Stimulated activated CD4-positive, alpha-beta T cell treated with anti-CD3 and anti-CD28 coated beads, Interleukin-12 subunit alpha, Interleukin-12 subunit beta, amount 100 ng/mL, for 4 hours (primary cell): ENCODE data around the gene ERC2.

Experiments
- DNase-seq: peaks from one replicate; pipeline ENCODE4 v3.0.0-alpha.2; 2020

ERC2 gene

DNA sequence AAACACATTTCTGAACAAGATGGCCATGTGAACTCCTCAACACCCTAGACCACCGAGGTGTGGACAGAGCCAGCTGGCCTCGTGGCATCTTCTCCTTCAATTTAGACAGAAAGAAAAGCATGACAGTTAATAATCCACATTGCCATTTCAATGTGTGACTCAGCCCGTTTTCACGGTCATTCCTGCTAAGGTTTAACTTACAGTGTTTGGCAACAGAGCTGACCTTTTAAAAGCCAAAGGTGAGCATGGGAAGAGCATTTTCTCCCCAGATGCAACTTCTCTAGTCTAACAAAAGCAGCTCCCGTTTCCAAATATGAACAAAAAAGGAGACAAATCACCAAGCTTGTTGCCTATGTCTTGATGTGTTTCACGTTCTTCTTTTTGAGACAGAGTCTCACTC lies 563.6 kb downstream of the ERC2 start:
- DNase-seq, result no peak

DNA sequence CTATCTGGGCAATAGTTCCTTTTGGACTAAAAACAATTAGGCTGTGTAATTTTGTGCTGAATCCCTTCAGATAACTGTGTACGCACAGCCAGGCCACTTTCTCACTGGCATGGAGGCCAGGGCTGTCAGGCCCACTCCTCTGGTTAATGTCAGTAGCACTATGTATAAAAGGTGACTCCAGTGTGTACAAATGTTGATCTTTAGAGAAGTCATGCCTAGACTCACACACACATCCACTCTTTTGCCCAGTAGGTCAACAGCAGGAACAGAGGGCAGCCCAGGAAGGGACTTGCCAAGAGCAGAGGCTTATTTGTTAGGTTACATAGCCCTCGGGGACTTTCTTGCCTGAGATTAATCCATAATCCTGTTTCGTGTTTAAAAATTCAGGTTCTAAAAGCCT lies 564.6 kb downstream of the ERC2 start:
- no peak for DNase-seq

DNA sequence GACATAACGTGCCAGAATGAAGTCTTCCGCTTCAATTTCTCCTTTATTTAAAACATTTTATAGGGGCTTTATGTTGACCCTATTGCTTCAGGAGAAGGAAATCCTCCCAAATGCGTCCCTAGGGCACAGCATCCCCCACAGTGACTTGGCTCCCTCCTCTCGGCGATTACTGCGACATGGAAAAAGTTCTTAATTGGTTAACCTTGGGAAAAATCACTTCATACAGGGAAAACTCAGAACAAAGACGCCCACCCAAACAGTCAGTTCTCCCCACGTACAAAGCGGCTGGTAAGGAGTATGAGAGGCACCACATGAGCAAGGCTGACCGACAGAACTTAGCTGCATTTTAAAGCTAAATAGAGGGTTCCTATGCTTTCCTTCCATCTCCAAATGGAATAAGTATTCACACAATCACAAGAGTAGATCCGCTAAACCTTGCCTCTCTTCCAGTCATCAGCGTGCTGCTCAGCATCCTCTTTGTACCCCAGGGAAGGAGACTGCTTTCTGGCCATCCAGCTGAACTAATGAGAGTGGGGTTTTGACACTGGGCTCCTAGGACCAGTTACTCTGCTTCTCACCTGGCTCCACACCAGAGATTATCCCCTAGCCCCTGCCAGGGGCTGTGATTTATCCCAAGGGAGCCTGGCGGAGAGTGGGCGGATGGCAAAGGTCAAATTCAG lies 565.9 kb downstream of the ERC2 start:
- no peak for DNase-seq

- DNase-seq, result no peak
These were observed 568.4 kb downstream of the ERC2 start for GRCh38 chr3:55899887-55900286.

DNA sequence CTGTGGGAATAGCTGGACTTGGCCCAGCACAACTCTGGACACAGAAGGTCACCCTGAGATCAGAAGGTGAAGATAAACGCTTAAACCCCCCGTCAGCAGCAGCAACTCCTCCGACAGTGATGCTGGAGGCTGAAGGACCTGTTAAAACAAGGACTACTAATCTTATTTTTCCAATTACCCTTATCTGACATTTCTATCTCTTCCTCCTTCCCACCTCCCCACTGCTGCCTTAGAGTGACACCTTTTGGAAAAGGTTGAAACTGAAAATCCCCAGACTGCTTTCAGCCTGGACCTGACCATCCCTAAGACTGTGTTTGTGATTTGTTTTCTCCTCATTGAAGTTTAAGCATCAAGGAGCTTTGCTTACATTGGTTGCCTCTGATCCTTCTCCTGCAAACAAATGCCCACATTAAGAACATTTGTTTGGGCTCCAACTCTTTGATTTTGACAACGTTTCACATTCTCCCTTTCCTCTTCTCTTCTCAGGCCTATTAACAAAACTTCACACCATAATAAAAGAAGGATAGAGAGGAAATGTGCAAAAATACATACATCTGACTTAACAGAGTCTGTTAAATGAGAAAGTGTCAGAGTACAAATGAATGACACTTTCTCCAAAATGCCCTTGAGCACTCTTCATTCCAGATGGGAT lies 570.6 kb downstream of the ERC2 start:
- DNase-seq, result no peak

GRCh38 chr3:55895897-55896566 lies 572.2 kb downstream of the ERC2 start:
- DNase-seq, result no peak

GRCh38 chr3:55894605-55895004 lies 573.7 kb downstream of the ERC2 start:
- DNase-seq, result no peak

DNA sequence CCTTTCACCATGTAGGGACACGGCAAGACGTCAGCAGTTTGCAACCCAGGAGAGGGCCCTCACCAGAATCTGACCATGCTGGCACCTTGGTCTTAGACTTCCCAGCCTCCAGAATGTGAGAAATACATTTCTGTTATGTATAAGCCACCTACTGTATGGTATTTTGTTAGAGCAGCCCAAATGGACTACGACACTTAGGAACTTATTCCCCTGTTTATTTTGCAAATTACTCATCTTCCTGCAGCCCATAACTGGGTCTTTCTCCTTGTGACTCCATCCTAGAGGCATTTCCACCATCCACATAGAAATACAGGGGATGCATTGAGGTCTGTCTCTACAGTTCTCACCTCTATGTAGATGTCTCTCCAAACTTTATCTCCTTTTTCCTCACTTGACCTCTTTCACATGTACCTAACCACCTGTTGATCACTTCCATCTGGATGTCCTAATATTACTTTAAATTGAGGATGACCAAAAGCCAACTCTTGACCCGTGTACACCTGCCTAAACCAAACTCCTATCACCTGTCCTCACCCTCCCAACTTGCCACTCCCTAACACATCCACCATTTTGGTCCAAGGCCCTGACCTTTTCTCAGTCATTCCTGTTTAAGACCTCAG lies 575.1 kb downstream of the ERC2 start:
- no peak for DNase-seq

DNA sequence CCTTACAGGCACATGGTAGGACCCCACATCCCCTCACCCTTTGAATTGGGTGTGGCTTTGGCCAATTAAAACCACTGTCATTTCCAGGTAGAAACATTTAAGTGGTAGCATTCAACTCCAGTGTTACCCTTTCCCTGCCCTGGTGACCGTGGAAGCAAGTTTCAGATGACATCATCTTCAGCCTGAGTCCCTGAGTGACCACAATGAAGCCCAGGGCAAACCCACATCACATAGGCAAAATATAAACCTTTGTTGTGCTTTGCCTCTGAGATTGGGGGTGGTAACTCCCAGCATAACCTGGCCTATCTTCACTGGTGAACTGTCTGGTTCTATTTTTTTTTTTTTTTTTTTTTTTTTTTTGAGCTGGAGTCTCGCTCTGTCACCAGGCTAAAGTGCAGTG lies 577.2 kb downstream of the ERC2 start:
- no peak for DNase-seq

- no peak for DNase-seq
These were observed 579.9 kb downstream of the ERC2 start for GRCh38 chr3:55888282-55888885.

- no peak for DNase-seq
These were observed 582.5 kb downstream of the ERC2 start for GRCh38 chr3:55885721-55886120.

GRCh38 chr3:55884491-55885285 lies 583.6 kb downstream of the ERC2 start:
- no peak for DNase-seq

GRCh38 chr3:55884066-55884465 lies 584.2 kb downstream of the ERC2 start:
- DNase-seq, result no peak

GRCh38 chr3:55882006-55882405 lies 586.3 kb downstream of the ERC2 start:
- DNase-seq, result no peak

- no peak for DNase-seq
These were observed 587.9 kb downstream of the ERC2 start for GRCh38 chr3:55880357-55880756.

DNA sequence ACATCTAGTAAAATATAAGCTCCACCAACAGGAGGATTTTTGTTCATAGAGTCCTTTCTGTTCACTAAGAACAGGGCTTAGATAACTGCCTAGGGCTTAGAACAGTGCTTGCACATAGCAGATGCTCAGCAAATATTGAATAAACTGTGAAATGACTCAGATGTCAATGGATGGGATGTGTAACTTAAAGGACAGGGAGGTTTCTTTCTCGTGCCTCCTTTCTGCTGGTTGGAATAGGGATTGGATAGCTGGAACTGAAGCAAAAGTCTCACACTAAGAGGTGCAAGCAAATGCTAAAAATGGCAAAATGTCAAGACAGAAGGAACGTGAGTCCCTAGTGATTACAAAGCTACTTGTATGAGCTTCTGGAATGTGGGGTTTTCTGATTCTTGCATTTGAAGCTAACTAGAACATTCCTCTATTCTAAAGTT lies 588.4 kb downstream of the ERC2 start:
- DNase-seq, result no peak

DNA sequence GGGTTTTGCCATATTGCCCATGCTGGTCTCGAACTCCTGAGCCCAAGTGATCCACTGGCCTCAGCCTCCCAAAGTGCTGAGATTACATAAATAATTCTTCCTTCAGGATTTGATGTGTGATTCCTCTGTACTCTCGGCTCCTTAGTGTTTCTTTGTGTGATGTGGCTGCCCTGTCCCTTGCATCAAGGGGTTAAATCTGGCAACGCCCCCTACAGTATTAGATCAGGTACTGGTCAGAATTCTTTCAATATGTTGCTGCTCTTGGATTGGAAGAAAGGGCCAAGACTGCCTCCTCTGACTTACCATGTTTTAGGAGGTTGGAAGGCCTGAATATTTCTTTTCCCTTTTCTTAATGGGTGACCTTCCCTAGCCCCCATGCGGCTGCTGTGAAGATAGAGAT lies 590.6 kb downstream of the ERC2 start:
- DNase-seq, result no peak

DNA sequence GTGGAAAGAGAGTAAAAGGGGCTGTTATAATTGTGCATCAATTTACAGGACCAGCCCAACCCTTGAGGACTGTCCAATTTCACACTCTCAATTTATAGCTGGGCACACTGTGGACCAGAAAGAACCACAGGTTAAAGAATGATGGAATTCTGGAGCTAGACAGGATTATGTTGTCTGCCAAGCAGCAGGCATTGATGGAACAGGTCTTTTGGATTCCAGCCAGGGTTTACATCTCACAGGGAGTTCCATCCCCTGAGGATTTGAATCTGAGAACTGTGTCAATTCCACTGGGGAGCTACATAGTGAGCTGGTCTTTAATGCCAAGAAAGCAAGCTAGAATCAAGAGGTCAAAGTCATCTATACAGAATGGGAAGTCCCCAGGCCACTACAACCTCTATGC lies 591.7 kb downstream of the ERC2 start:
- no peak for DNase-seq

DNA sequence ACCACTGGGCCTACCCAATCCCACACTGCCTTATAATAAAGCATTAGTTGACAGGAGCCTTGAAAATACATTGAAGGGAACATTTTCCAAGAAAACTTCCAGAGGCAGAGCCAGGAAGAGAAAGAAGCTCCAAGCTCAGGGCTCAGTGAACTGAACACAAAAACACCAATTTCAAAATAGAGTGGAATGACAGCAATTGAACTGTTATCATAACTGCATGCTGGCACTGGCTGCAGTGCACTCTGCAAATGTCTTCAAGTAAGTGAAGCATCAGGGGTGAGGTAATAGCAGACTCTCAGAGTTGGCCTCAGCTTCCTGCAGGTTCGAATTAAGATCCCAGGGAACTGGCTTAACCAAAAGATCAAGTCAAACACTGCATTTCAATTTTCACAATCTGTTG lies 593.2 kb downstream of the ERC2 start:
- no peak for DNase-seq

DNA sequence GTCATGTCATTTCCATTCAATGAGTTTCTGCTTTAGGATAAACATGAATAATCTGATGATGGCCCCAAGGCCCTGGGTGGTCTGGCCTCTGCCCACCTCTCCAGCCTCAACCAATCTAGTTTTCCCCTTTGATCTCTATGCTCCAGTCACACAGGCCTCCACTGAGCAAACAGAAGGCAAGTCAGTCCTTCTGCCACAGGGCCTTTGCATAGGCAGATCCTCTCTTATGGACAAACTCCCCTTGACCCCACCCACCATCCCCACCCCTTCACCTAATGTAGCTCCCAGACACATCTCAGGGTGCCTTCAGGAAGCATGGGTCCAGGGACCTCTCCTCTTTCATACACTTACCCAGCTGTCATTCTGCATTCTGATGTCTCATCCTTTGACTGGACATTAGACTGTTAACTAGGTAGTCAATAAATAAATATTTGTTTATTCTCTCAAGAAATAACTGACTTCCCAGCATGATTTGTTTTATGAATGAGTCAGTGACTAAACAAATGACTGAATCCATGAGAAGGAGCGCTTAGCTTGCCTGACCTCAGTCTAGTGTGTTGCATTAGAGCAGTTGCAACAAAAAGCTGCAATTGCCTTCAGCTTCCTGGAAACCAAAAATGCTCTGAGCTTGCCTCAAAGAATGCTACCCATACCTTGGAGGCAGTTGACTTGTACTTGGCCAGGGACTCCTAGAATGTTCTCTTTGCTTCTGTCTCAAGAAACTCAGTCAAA lies 594.6 kb downstream of the ERC2 start:
- no peak for DNase-seq

DNA sequence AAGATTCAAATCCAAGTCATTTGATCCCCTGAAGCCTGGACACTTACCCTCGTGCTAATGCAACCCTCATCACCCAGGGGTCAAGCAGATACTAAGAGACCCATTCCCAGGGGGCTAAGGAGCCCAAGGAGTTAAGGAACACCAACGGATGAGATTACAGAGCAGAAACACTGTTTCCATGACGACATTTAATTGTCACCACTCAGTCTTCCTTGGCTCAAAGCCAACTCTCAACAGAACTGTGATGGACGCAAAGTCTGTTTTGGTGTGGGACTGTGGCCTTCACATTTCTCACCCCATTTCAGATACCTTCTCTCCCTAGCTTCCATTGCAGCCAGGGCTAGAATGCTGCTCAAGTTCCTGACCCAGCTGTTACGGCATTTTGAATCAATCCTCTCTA lies 597.7 kb downstream of the ERC2 start:
- DNase-seq, result no peak

- no peak for DNase-seq
These were observed 599.9 kb downstream of the ERC2 start for GRCh38 chr3:55868347-55868746.
